ENCODE results near the gene LGALS9B. TPM values are rescaled to one million over a fixed set of nuclear protein-coding genes. Genes with fewer than 3 reads are reported as not detected.
A peak's percentile ranks its signal among the peaks of the same experiment; 100 is the strongest.
"Not testable (repeated sequence)": the region's sequence is repeated elsewhere in the genome, so short reads cannot be mapped to it uniquely, and the experiment has no call there.

Gene LGALS9B
- not detected for total RNA-seq

- peak; percentile 72 to 83 for ATAC-seq
- peak within 1 kb of the TSS in 1 of 2 donors; percentile 37 for H3K27ac Mint-ChIP-seq
Measured at GRCh38 chr17:20467447-20467846, at the start of gene LGALS9B. Gene LGALS9B, minus strand, starts transcription at chr17:20467539. Its CDS starts 69 bp downstream, at chr17:20467470.

GRCh38 chr17:20516986-20517385 is 49.6 kb upstream of the LGALS9B start:
- not testable (repeated sequence) for H3K36me3 Mint-ChIP-seq; H3K27me3 Mint-ChIP-seq; H3K4me3 Mint-ChIP-seq; H3K27ac Mint-ChIP-seq; H3K4me1 Mint-ChIP-seq (ENCODE audit: low read depth in 2 of 2); H3K9me3 Mint-ChIP-seq; ATAC-seq; DNase-seq (ENCODE audit: low spot score)

More at GRCh38 chr17:20467447-20467846, at the start of gene LGALS9B:
- H3K27me3 Mint-ChIP-seq; H3K9me3 Mint-ChIP-seq; H3K4me1 Mint-ChIP-seq (ENCODE audit: low read depth in 2 of 2); DNase-seq (ENCODE audit: low spot score); H3K36me3 Mint-ChIP-seq: not testable (repeated sequence)
- H3K4me3 Mint-ChIP-seq, result peak within 1 kb of the TSS; percentile 72

GRCh38 chr17:20515099-20515498 is 47.8 kb upstream of the LGALS9B start:
- not testable (repeated sequence) for H3K4me3 Mint-ChIP-seq; H3K27me3 Mint-ChIP-seq; H3K36me3 Mint-ChIP-seq; H3K9me3 Mint-ChIP-seq; DNase-seq (ENCODE audit: low spot score); ATAC-seq; H3K4me1 Mint-ChIP-seq (ENCODE audit: low read depth in 2 of 2); H3K27ac Mint-ChIP-seq

- ATAC-seq; H3K27ac Mint-ChIP-seq; H3K36me3 Mint-ChIP-seq; H3K4me3 Mint-ChIP-seq; H3K4me1 Mint-ChIP-seq (ENCODE audit: low read depth in 2 of 2); H3K27me3 Mint-ChIP-seq; H3K9me3 Mint-ChIP-seq; DNase-seq (ENCODE audit: low spot score): not testable (repeated sequence)
Measured at GRCh38 chr17:20513539-20513938, 46.2 kb upstream of the LGALS9B start.

GRCh38 chr17:20512378-20512777 is 45.0 kb upstream of the LGALS9B start:
- not testable (repeated sequence) for H3K27me3 Mint-ChIP-seq; H3K4me1 Mint-ChIP-seq (ENCODE audit: low read depth in 2 of 2); ATAC-seq; H3K36me3 Mint-ChIP-seq; H3K27ac Mint-ChIP-seq; DNase-seq (ENCODE audit: low spot score); H3K9me3 Mint-ChIP-seq; H3K4me3 Mint-ChIP-seq

- not testable (repeated sequence) for H3K27ac Mint-ChIP-seq, H3K9me3 Mint-ChIP-seq
Measured at GRCh38 chr17:20511778-20512177, 44.4 kb upstream of the LGALS9B start.

GRCh38 chr17:20505333-20505732 is 38.0 kb upstream of the LGALS9B start:
- DNase-seq (ENCODE audit: low spot score); H3K4me3 Mint-ChIP-seq; H3K27me3 Mint-ChIP-seq; H3K9me3 Mint-ChIP-seq; H3K27ac Mint-ChIP-seq; H3K36me3 Mint-ChIP-seq; H3K4me1 Mint-ChIP-seq (ENCODE audit: low read depth in 2 of 2): not testable (repeated sequence)
- ATAC-seq, result peak in 1 of 2 donors; percentile 3

More at GRCh38 chr17:20511778-20512177, 44.4 kb upstream of the LGALS9B start:
- DNase-seq (ENCODE audit: low spot score); H3K36me3 Mint-ChIP-seq; H3K4me3 Mint-ChIP-seq; ATAC-seq; H3K4me1 Mint-ChIP-seq (ENCODE audit: low read depth in 2 of 2); H3K27me3 Mint-ChIP-seq: not testable (repeated sequence)

GRCh38 chr17:20504388-20505066 is 37.2 kb upstream of the LGALS9B start:
- not testable (repeated sequence) for H3K9me3 Mint-ChIP-seq; H3K4me1 Mint-ChIP-seq (ENCODE audit: low read depth in 2 of 2); H3K36me3 Mint-ChIP-seq; H3K27ac Mint-ChIP-seq; ATAC-seq; DNase-seq (ENCODE audit: low spot score); H3K27me3 Mint-ChIP-seq; H3K4me3 Mint-ChIP-seq

GRCh38 chr17:20501896-20502295 is 34.6 kb upstream of the LGALS9B start:
- not testable (repeated sequence) for H3K36me3 Mint-ChIP-seq; H3K9me3 Mint-ChIP-seq; DNase-seq (ENCODE audit: low spot score); H3K27me3 Mint-ChIP-seq; H3K4me3 Mint-ChIP-seq; H3K27ac Mint-ChIP-seq; H3K4me1 Mint-ChIP-seq (ENCODE audit: low read depth in 2 of 2)
- ATAC-seq, result peak in 1 of 2 donors; percentile 29

- H3K27ac Mint-ChIP-seq; H3K36me3 Mint-ChIP-seq; H3K27me3 Mint-ChIP-seq; H3K4me1 Mint-ChIP-seq (ENCODE audit: low read depth in 2 of 2); H3K4me3 Mint-ChIP-seq; DNase-seq (ENCODE audit: low spot score); H3K9me3 Mint-ChIP-seq: not testable (repeated sequence)
- peak in 1 of 2 donors; percentile 5 for ATAC-seq
Measured at GRCh38 chr17:20500346-20500745, 33.0 kb upstream of the LGALS9B start.

GRCh38 chr17:20495420-20495819 is 28.1 kb upstream of the LGALS9B start:
- H3K27ac Mint-ChIP-seq; H3K4me1 Mint-ChIP-seq (ENCODE audit: low read depth in 2 of 2); H3K4me3 Mint-ChIP-seq; H3K36me3 Mint-ChIP-seq; ATAC-seq; DNase-seq (ENCODE audit: low spot score); H3K27me3 Mint-ChIP-seq; H3K9me3 Mint-ChIP-seq: not testable (repeated sequence)

GRCh38 chr17:20494735-20495134 is 27.4 kb upstream of the LGALS9B start:
- H3K36me3 Mint-ChIP-seq; DNase-seq (ENCODE audit: low spot score); H3K4me1 Mint-ChIP-seq (ENCODE audit: low read depth in 2 of 2); ATAC-seq; H3K27me3 Mint-ChIP-seq; H3K4me3 Mint-ChIP-seq; H3K9me3 Mint-ChIP-seq; H3K27ac Mint-ChIP-seq: not testable (repeated sequence)

- not testable (repeated sequence) for H3K36me3 Mint-ChIP-seq; ATAC-seq; H3K4me1 Mint-ChIP-seq (ENCODE audit: low read depth in 2 of 2); DNase-seq (ENCODE audit: low spot score); H3K9me3 Mint-ChIP-seq; H3K27ac Mint-ChIP-seq; H3K4me3 Mint-ChIP-seq; H3K27me3 Mint-ChIP-seq
Measured at GRCh38 chr17:20494147-20494546, 26.8 kb upstream of the LGALS9B start.

GRCh38 chr17:20492971-20493370 is 25.6 kb upstream of the LGALS9B start:
- H3K36me3 Mint-ChIP-seq; H3K9me3 Mint-ChIP-seq; DNase-seq (ENCODE audit: low spot score); H3K27me3 Mint-ChIP-seq; H3K27ac Mint-ChIP-seq; H3K4me3 Mint-ChIP-seq; H3K4me1 Mint-ChIP-seq (ENCODE audit: low read depth in 2 of 2): not testable (repeated sequence)
- peak in 1 of 2 donors; percentile 36 for ATAC-seq

GRCh38 chr17:20492099-20492498 is 24.8 kb upstream of the LGALS9B start:
- not testable (repeated sequence) for H3K36me3 Mint-ChIP-seq; H3K9me3 Mint-ChIP-seq; DNase-seq (ENCODE audit: low spot score); H3K27me3 Mint-ChIP-seq; H3K27ac Mint-ChIP-seq; H3K4me3 Mint-ChIP-seq; H3K4me1 Mint-ChIP-seq (ENCODE audit: low read depth in 2 of 2); ATAC-seq

Measured in natural killer cell treated with Interleukin-12 subunit alpha and Interleukin-12 subunit beta and Interleukin-15 and Interleukin-18, amount 100 ng/mL, for 72 hours (primary cell).